GM12891 (cell line): Measurements from ENCODE around the gene CHRNA10.
"Not testable (repeated sequence)": the region's sequence is repeated elsewhere in the genome, so short reads cannot be mapped to it uniquely, and the experiment has no call there.

Experiments
- DNase-seq: peaks from one replicate; pipeline ENCODE4 v3.0.0; 2011; ENCODE audit warnings: low spot score; ENCODE audit not compliant: insufficient read length
- FAIRE-seq: peaks from 2 replicates; lab custom pipeline; 2011; peaks lifted over from hg19 to GRCh38; lab: Jason Lieb, UNC
- PAX5 ChIP-seq: IDR thresholded peaks from 2 replicates; pipeline ENCODE4 v1.6.1; 2011; ENCODE audit warnings: low read length, moderate library complexity, mild to moderate bottlenecking; ENCODE audit not compliant: insufficient read depth, severe bottlenecking
- POLR2A ChIP-seq: IDR thresholded peaks from 2 replicates; pipeline ENCODE4 v1.6.1; 2011; ENCODE audit warnings: low read depth, low read length, control low read depth
- POLR2AphosphoS5 ChIP-seq: IDR thresholded peaks from 2 replicates; pipeline ENCODE4 v1.6.1; 2011; ENCODE audit warnings: low read depth, low read length, control low read depth
- POU2F2 ChIP-seq: IDR thresholded peaks from 2 replicates; pipeline ENCODE4 v1.6.1; 2011; ENCODE audit warnings: low read depth, mild to moderate bottlenecking, control low read depth, low read length, moderate library complexity
- SPI1 ChIP-seq: IDR thresholded peaks from 2 replicates; pipeline ENCODE4 v1.6.1; 2011; ENCODE audit warnings: low read depth, low read length, control low read depth
- TAF1 ChIP-seq: IDR thresholded peaks from 2 replicates; pipeline ENCODE4 v1.6.1; 2011; ENCODE audit warnings: low read depth, low read length, control low read depth

CHRNA10 gene

GRCh38 chr11:3645552-3645951 lies 25.6 kb downstream of the CHRNA10 start:
- no peak for DNase-seq
- FAIRE-seq, result no peak
- TF ChIP-seq POLR2A (no peak), PAX5 (no peak), TAF1 (no peak), POU2F2 (no peak)

- FAIRE-seq (no peak), DNase-seq (no peak)
- TF ChIP-seq POU2F2 (no peak), SPI1 (no peak), PAX5 (no peak), POLR2A (no peak), POLR2AphosphoS5 (no peak), TAF1 (no peak)
Measured at GRCh38 chr11:3644817-3645235, 26.4 kb downstream of the CHRNA10 start, which contains the start of gene ART1. Gene ART1 (plus strand): TSS chr11:3645128. CDS start chr11:3659214, 14,086 bp downstream.

- DNase-seq, FAIRE-seq: not testable (repeated sequence)
Measured at GRCh38 chr11:3643102-3643546, 28.1 kb downstream of the CHRNA10 start.

- DNase-seq (peak; percentile 45), FAIRE-seq (no peak)
- no peak for TF ChIP-seq TAF1
- TF ChIP-seq SPI1, result no peak
Measured at GRCh38 chr11:3642071-3642951, 28.9 kb downstream of the CHRNA10 start.

- FAIRE-seq (no peak), DNase-seq (no peak)
- no peak for TF ChIP-seq PAX5
Measured at GRCh38 chr11:3641701-3642070, 29.5 kb downstream of the CHRNA10 start, which contains the start of gene ART5. Gene ART5 (minus strand): TSS chr11:3641992. CDS start chr11:3641862, 130 bp downstream.

GRCh38 chr11:3641191-3641590 lies 30.0 kb downstream of the CHRNA10 start:
- no peak for TF ChIP-seq SPI1
- no peak for TF ChIP-seq PAX5
- TF ChIP-seq POLR2A, result no peak
- no peak for TF ChIP-seq POLR2AphosphoS5
- no peak for DNase-seq
- FAIRE-seq, result no peak

- DNase-seq (no peak), FAIRE-seq (no peak)
- TF ChIP-seq SPI1 (no peak), POU2F2 (no peak), PAX5 (no peak), POLR2AphosphoS5 (no peak), TAF1 (no peak), POLR2A (no peak)
Measured at GRCh38 chr11:3639841-3640240, 31.3 kb downstream of the CHRNA10 start.

GRCh38 chr11:3638513-3638912 lies 32.7 kb downstream of the CHRNA10 start:
- DNase-seq, result no peak
- no peak for FAIRE-seq
- no peak for TF ChIP-seq PAX5
- no peak for TF ChIP-seq TAF1
- no peak for TF ChIP-seq POLR2A
- TF ChIP-seq POU2F2, result no peak
- no peak for TF ChIP-seq POLR2AphosphoS5
- TF ChIP-seq SPI1, result no peak

- TF ChIP-seq POU2F2 (no peak), POLR2A (no peak), POLR2AphosphoS5 (no peak), SPI1 (no peak), TAF1 (no peak), PAX5 (no peak)
- DNase-seq (no peak), FAIRE-seq (no peak)
Measured at GRCh38 chr11:3637201-3637600, 34.0 kb downstream of the CHRNA10 start.

GRCh38 chr11:3635641-3636375 lies 35.4 kb downstream of the CHRNA10 start:
- FAIRE-seq (no peak), DNase-seq (no peak)
- TF ChIP-seq PAX5, result no peak
- TF ChIP-seq POU2F2, result no peak
- no peak for TF ChIP-seq POLR2AphosphoS5
- TF ChIP-seq SPI1, result no peak
- no peak for TF ChIP-seq POLR2A
- no peak for TF ChIP-seq TAF1
